Naive B cell (primary cell): ENCODE results near the gene TBL1XR1. TPM values are rescaled to one million over a fixed set of nuclear protein-coding genes. Genes with fewer than 3 reads are reported as not detected.
A peak's percentile ranks its signal among the peaks of the same experiment; 100 is the strongest.
"Not testable (repeated sequence)": the region's sequence is repeated elsewhere in the genome, so short reads cannot be mapped to it uniquely, and the experiment has no call there.

ENCODE experiments used
- ATAC-seq, 2 donors: fragments of 150-1000 bp; cut with Tn5 transposase; 2 replicates each; pipeline ENCODE4 v1.10.0; 2021; ENCODE audit warnings: low read depth in 2 of 2, mild to moderate bottlenecking in 2 of 2, moderate library complexity in 2 of 2
- DNase-seq: peaks from one replicate; pipeline ENCODE4 v3.0.0; 2022
- H3K27ac Mint-ChIP-seq, 6 donors: one replicate each; pipeline ENCODE4 v1.8.0; 2020 to 2022; ENCODE audit warnings: mild to moderate bottlenecking in 6 of 6, mixed read lengths in 6 of 6, moderate library complexity in 5 of 6, inconsistent platforms in 2 of 6
- H3K27me3 Mint-ChIP-seq, 3 donors: one replicate each; pipeline ENCODE4 v1.8.0; 2021 to 2022; ENCODE audit warnings: mixed read lengths in 3 of 3, mild to moderate bottlenecking in 1 of 3
- H3K36me3 Mint-ChIP-seq, 2 donors: one replicate each; pipeline ENCODE4 v1.8.0; 2020 to 2022; ENCODE audit warnings: mixed read lengths in 2 of 2, inconsistent platforms in 1 of 2, mild to moderate bottlenecking in 1 of 2
- H3K4me1 Mint-ChIP-seq, 3 donors: one replicate each; pipeline ENCODE4 v1.8.0; 2020 to 2022; ENCODE audit warnings: mixed read lengths in 3 of 3, inconsistent platforms in 1 of 3, mild to moderate bottlenecking in 1 of 3, moderate library complexity in 1 of 3
- H3K4me3 Mint-ChIP-seq, 8 donors: one replicate each; pipeline ENCODE4 v1.8.0; 2020 to 2022; ENCODE audit warnings: mild to moderate bottlenecking in 8 of 8, mixed read lengths in 8 of 8, moderate library complexity in 8 of 8, inconsistent platforms in 2 of 8
- H3K9me3 Mint-ChIP-seq, 7 donors: one replicate each; pipeline ENCODE4 v1.8.0; 2020 to 2022; ENCODE audit warnings: mixed read lengths in 7 of 7, mild to moderate bottlenecking in 5 of 7, inconsistent platforms in 2 of 7, moderate library complexity in 1 of 7
- polyA plus RNA-seq, 6 donors: library from polyadenylated mRNA; unstranded; fragments of 300-500 nt; fragmentation: Illumina TruSeq; gene quantifications; one replicate each; pipeline ENCODE4 v1.2.3, GENCODE V29; 2021; ENCODE audit warnings: low read depth in 6 of 6

TBL1XR1 gene
- polyA plus RNA-seq, 6 donors from 2014 or later = 18.4 to 48.3 (median 33.2) TPM

- Mint-ChIP-seq H3K9me3 (no peaks in the 10 kb centered on the region), H3K4me3 (peak overlapping the region in 1 of 8 donors; percentile 18), H3K27me3 (no peaks in the 10 kb centered on the region), H3K4me1 (peaks cover 15 to 32% (median 17%) of the 10 kb centered on the region in 3 donors), H3K27ac (peak overlapping the region in 2 of 6 donors; percentile 6 to 84), H3K36me3 (no peaks in the 10 kb centered on the region)
- ATAC-seq (no peak), DNase-seq (no peak)
These were observed 23.1 kb upstream of the TBL1XR1 start for GRCh38 chr3:177220136-177220974.

- Mint-ChIP-seq H3K27ac (peak overlapping the region in 1 of 6 donors; percentile 37), H3K9me3 (no peaks in the 10 kb centered on the region), H3K4me3 (no peak overlapping the region), H3K4me1 (no peaks in the 10 kb centered on the region), H3K27me3 (no peaks in the 10 kb centered on the region), H3K36me3 (no peaks in the 10 kb centered on the region)
- DNase-seq (no peak), ATAC-seq (no peak)
These were observed 16.7 kb upstream of the TBL1XR1 start for GRCh38 chr3:177213801-177214535.

DNA sequence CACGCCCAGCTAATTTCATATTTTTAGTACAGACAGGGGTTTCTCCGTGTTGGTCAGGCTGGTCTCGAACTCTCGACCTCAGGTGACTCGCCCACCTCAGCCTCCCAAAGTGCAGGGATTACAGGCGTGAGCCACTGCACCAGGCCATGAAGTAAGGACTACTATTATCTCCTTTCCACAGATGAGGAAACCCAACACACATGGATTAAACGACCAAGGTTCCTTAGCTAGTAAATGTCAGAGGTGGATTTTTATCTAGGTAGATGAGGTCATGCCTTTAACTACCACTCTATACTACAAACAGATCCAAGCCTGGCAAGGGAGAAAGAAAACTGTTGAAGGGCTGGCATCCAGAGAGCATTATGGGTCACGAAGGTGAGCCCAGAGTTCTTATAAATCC is 15.5 kb upstream of the TBL1XR1 start:
- DNase-seq (no peak), ATAC-seq (no peak)
- Mint-ChIP-seq H3K4me1 (no peaks in the 10 kb centered on the region), H3K27ac (peak overlapping the region in 1 of 6 donors; percentile 59), H3K27me3 (no peaks in the 10 kb centered on the region), H3K9me3 (no peaks in the 10 kb centered on the region), H3K36me3 (no peaks in the 10 kb centered on the region), H3K4me3 (peak overlapping the region in 1 of 8 donors; percentile 66)

DNA sequence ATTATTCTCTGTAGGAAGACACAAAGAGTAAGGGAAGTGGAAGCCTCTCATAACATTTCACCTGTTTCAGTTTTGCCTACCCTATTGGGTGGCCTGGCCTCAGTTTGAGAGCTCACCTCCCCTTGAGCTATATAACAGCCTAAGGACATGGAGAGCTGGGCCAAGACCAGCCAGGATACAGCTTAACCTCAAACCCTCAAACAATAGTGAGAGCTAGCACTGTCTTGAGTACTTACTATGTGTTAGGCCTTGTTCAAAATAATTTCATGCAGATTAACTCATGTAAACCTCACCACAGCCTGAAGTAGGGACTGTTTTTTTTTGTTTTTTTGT is 15.0 kb upstream of the TBL1XR1 start:
- DNase-seq (no peak), ATAC-seq (no peak)
- Mint-ChIP-seq H3K9me3 (no peaks in the 10 kb centered on the region), H3K27ac (no peak overlapping the region), H3K27me3 (no peaks in the 10 kb centered on the region), H3K36me3 (no peaks in the 10 kb centered on the region), H3K4me3 (no peak overlapping the region), H3K4me1 (no peaks in the 10 kb centered on the region)

GRCh38 chr3:177211503-177212277 is 14.4 kb upstream of the TBL1XR1 start:
- H3K4me3 Mint-ChIP-seq = no peak overlapping the region
- no peak for ATAC-seq
- H3K36me3 Mint-ChIP-seq = no peaks in the 10 kb centered on the region
- no peaks in the 10 kb centered on the region for H3K27me3 Mint-ChIP-seq
- no peak for DNase-seq
- H3K4me1 Mint-ChIP-seq = no peaks in the 10 kb centered on the region
- H3K27ac Mint-ChIP-seq = no peak overlapping the region
- H3K9me3 Mint-ChIP-seq = no peaks in the 10 kb centered on the region

DNA sequence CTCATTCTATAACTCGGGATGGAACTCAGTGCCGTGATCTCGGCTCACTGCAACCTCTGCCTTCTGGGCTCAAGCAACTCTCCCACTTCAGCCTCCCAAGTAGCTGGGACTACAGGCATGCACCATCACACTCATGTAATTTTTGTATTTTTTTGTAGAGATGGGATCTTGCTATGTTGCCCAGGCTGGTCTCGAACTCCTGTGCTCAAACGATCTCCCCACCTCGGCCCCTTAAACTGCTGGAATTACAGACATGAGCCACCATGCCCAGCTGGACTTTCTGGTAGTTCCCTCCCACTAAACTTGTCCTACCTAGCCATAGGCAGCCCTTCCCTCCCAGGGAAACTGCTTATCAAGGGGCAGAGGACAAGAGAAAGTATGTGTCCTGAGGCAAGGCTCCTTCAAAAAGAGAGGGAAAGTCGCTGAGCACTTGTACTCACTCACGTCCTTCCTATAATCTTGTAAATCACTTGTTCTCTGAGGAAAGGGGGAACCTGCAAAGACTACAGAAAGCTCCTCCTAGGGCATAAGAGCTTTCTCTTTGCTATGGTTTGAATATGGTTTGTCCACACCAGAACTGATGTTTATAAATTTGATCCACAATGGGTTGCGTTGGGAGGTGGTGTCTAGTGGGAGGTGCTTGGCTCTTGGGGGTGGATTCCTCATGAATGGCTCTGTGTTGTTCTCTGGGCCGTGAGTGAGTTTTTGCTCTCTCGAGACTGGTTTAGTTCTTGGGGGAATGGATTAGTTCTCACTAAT is 13.6 kb upstream of the TBL1XR1 start:
- Mint-ChIP-seq H3K27me3 (no peaks in the 10 kb centered on the region), H3K4me1 (no peaks in the 10 kb centered on the region), H3K27ac (peak overlapping the region in 2 of 6 donors; percentile 65 to 66), H3K9me3 (no peaks in the 10 kb centered on the region), H3K36me3 (no peaks in the 10 kb centered on the region), H3K4me3 (no peak overlapping the region)
- DNase-seq (no peak), ATAC-seq (no peak)

DNA sequence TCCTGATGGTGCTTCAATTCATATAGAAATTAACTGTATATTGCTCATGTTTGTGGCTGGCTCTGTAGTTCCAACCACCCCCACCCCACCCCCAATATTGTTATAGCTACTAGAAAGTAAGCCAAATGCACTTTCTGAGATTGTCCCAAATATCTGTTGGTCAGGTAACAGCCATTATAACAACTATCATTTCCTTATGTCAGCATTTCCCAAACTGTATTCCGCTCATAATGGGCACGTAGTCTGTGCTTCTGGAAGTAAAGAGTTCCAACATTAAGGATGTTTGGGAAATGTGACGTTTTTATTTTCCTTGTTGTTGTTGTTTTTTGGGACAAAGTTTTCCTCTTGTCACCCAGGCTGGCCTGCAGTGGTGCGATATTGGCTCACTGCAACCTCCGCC is 12.2 kb upstream of the TBL1XR1 start:
- Mint-ChIP-seq H3K4me3 (no peak overlapping the region), H3K9me3 (no peaks in the 10 kb centered on the region), H3K36me3 (no peaks in the 10 kb centered on the region), H3K27ac (no peak overlapping the region), H3K4me1 (no peaks in the 10 kb centered on the region), H3K27me3 (no peaks in the 10 kb centered on the region)
- no peak for ATAC-seq
- no peak for DNase-seq

DNA sequence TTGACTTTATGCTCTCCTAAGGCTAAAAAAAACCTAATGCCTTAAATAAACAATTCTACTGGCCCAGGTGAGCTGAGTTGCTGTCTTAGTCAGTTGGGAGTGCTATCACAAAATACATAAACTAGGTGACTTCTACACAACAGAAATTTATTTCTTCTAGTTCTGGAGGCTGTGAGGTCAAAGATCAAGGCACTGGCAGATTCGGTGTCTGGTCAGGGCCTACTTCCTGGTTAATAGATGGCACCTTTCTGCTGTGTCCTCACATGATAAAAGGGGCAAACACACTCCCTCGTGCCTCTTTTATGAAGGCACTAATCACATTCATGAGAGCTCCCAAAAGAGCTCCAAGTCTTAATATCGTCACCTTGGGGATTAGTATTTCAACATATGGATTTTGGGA is 11.5 kb upstream of the TBL1XR1 start:
- no peak overlapping the region for H3K27ac Mint-ChIP-seq
- no peak overlapping the region for H3K4me3 Mint-ChIP-seq
- no peaks in the 10 kb centered on the region for H3K4me1 Mint-ChIP-seq

GRCh38 chr3:177208223-177208622 is 10.9 kb upstream of the TBL1XR1 start:
- Mint-ChIP-seq H3K4me3 (no peak overlapping the region), H3K36me3 (no peaks in the 10 kb centered on the region)
- ATAC-seq = no peak

More for the DNA sequence above, 11.5 kb upstream of the TBL1XR1 start:
- DNase-seq = no peak
- Mint-ChIP-seq H3K27me3 (no peaks in the 10 kb centered on the region), H3K36me3 (no peaks in the 10 kb centered on the region), H3K9me3 (no peaks in the 10 kb centered on the region)
- ATAC-seq = no peak

DNA sequence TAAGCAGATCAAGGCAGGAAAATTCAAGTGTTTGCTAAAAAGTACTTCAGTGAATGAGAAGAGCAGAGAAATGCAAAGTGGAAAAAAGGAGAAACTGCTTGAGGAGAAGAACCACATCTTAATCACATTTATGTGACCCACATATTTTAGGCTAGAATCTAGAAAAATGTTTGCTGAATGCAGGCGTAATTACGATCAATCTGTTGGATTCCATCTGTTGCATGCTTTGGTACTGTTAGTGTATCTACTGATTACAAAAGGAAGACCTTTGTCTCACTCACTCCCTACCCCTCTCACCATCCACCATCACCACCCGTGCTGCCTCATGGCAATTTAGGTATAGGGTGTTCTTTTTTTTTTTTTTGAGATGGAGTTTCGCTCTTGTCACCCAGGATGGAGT is 9.7 kb upstream of the TBL1XR1 start:
- Mint-ChIP-seq H3K4me1 (peaks cover 0 to 3% (median 0%) of the 10 kb centered on the region in 3 donors), H3K27me3 (no peaks in the 10 kb centered on the region), H3K36me3 (no peaks in the 10 kb centered on the region), H3K9me3 (peaks cover 0 to 7% (median 0%) of the 10 kb centered on the region in 7 donors), H3K27ac (no peak overlapping the region), H3K4me3 (no peak overlapping the region)
- DNase-seq (no peak), ATAC-seq (no peak)

More at GRCh38 chr3:177208223-177208622, 10.9 kb upstream of the TBL1XR1 start:
- Mint-ChIP-seq H3K27me3 (no peaks in the 10 kb centered on the region), H3K9me3 (peaks cover 0 to under 1% (median 0%) of the 10 kb centered on the region in 7 donors), H3K4me1 (no peaks in the 10 kb centered on the region), H3K27ac (no peak overlapping the region)
- DNase-seq = no peak

- H3K9me3 Mint-ChIP-seq = peaks cover 0 to 7% (median 0%) of the 10 kb centered on the region in 7 donors
- H3K27me3 Mint-ChIP-seq = no peaks in the 10 kb centered on the region
- H3K4me3 Mint-ChIP-seq = no peak overlapping the region
- ATAC-seq = no peak
- H3K36me3 Mint-ChIP-seq = no peaks in the 10 kb centered on the region
- H3K27ac Mint-ChIP-seq = peak overlapping the region in 1 of 6 donors; percentile 38
- peaks cover 11 to 28% (median 13%) of the 10 kb centered on the region in 3 donors for H3K4me1 Mint-ChIP-seq
- no peak for DNase-seq
These were observed 6.6 kb upstream of the TBL1XR1 start for GRCh38 chr3:177203689-177204395.

DNA sequence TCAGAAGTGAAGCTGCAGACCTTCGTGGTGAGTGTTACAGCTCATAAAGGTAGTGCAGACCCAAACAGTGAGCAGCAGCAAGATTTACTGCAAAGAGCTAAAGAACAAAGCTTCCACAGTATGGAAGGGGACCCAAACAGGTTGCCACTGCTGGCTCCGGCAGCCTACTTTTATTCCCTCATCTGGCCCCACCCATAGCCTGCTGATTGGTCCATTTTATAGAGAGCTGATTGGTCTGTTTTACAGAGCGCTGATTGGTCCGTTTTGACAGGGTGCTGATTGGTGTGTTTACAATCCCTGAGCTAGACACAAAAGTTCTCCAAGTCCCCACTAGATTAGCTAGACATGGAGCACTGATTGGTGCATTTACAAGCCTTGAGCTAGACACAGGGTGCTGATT is 5.7 kb upstream of the TBL1XR1 start:
- not testable (repeated sequence) for H3K36me3 Mint-ChIP-seq, ATAC-seq, H3K9me3 Mint-ChIP-seq, H3K27me3 Mint-ChIP-seq, H3K27ac Mint-ChIP-seq, H3K4me3 Mint-ChIP-seq, DNase-seq
- peaks cover 18 to 35% (median 21%) of the 10 kb centered on the region in 3 donors for H3K4me1 Mint-ChIP-seq
